ENCODE measurements around the gene SVEP1.

The SVEP1 gene

GRCh38 chr9:110323818-110324217, 255.7 kb downstream of the SVEP1 start (continued):
- no peak for TF ChIP-seq ZNF645 (tag by site-specific recombination; IDR thresholded peaks at IDR 0.05)
- TF ChIP-seq ZNF473 (tag by site-specific recombination; IDR thresholded peaks at IDR 0.05): no peak

- CTCF ChIA-PET: no interaction called here
- Histone ChIP-seq H3K9me3 (ENCODE audit: control insufficient read depth, insufficient read depth, low read depth, low read length) (no peaks in the 10 kb centered on the region), H3K4me1 (ENCODE audit: control insufficient read depth, insufficient read depth, low read length) (no peaks in the 10 kb centered on the region), H3K27ac (ENCODE audit: extremely low read depth, low read depth, low read length) (no peak overlapping the region), H3K36me3 (ENCODE audit: control insufficient read depth in 2 of 2, insufficient read depth in 1 of 2, low read length in 2 of 2) (no peaks in the 10 kb centered on the region), H3K4me3 (ENCODE audit: low read depth, low read length) (no peak overlapping the region)
- POLR2A ChIA-PET: no interaction called here
- no peak for TF ChIP-seq ZNF664 (tag by site-specific recombination; IDR thresholded peaks at IDR 0.05)
- TF ChIP-seq HIC1 (tag by site-specific recombination; IDR thresholded peaks at IDR 0.05): no peak
- TF ChIP-seq ZSCAN16 (tag by site-specific recombination; IDR thresholded peaks at IDR 0.05): no peak
- TF ChIP-seq SETDB1 (IDR thresholded peaks at IDR 0.05; ENCODE audit: insufficient read length, low read length): no peak
- TF ChIP-seq PRDM4 (tag by site-specific recombination; IDR thresholded peaks at IDR 0.05): no peak
- no peak for TF ChIP-seq ZNF362 (tag by site-specific recombination; IDR thresholded peaks at IDR 0.05)
- TF ChIP-seq ZNF76 (tag by site-specific recombination; IDR thresholded peaks at IDR 0.05; ENCODE audit: borderline replicate concordance, low read depth): no peak
- no peak for TF ChIP-seq ZNF785 (tag by site-specific recombination; IDR thresholded peaks at IDR 0.05)
- no peak for TF ChIP-seq ZNF2 (tag by site-specific recombination; IDR thresholded peaks at IDR 0.05)
- TF ChIP-seq ZSCAN23 (tag by site-specific recombination; IDR thresholded peaks at IDR 0.05): no peak
- no peak for TF ChIP-seq ZNF18 (tag by site-specific recombination; IDR thresholded peaks at IDR 0.05)
Measured at GRCh38 chr9:110320651-110321445, 258.7 kb downstream of the SVEP1 start.
